DMS53 treated with DMSO at 0.1 percent for 48 hours (cell line): ENCODE results near the gene SELENOO.

Experiments used
- DNase-seq: peaks from one replicate; lab custom pipeline; 2025; ENCODE audit not compliant: unreplicated experiment; lab: John Stamatoyannopoulos, UW

Gene SELENOO

GRCh38 chr22:50171965-50172421, 28.8 kb upstream of the SELENOO start:
- DNase-seq, result no peak

GRCh38 chr22:50173311-50173982, 27.4 kb upstream of the SELENOO start:
- no peak for DNase-seq

GRCh38 chr22:50173983-50174355, 26.8 kb upstream of the SELENOO start:
- no peak for DNase-seq

- DNase-seq, result no peak
These were observed 26.2 kb upstream of the SELENOO start for GRCh38 chr22:50174382-50175190.

GRCh38 chr22:50175191-50175461, 25.7 kb upstream of the SELENOO start:
- no peak for DNase-seq

GRCh38 chr22:50175921-50176849, 24.6 kb upstream of the SELENOO start:
- DNase-seq, result no peak

GRCh38 chr22:50176850-50177536, 23.8 kb upstream of the SELENOO start:
- DNase-seq, result no peak

- DNase-seq, result no peak
These were observed 23.0 kb upstream of the SELENOO start for GRCh38 chr22:50177537-50178470.

- no peak for DNase-seq
These were observed 22.3 kb upstream of the SELENOO start for GRCh38 chr22:50178471-50178864.

GRCh38 chr22:50178871-50179869, 21.6 kb upstream of the SELENOO start:
- DNase-seq, result no peak

- no peak for DNase-seq
These were observed 20.7 kb upstream of the SELENOO start for GRCh38 chr22:50179937-50180726.

GRCh38 chr22:50180727-50181521, 19.9 kb upstream of the SELENOO start:
- no peak for DNase-seq

- no peak for DNase-seq
These were observed 18.4 kb upstream of the SELENOO start for GRCh38 chr22:50182176-50183081.

GRCh38 chr22:50183141-50183971, 17.5 kb upstream of the SELENOO start:
- DNase-seq, result no peak
